Fibroblast of pulmonary artery (primary cell): ENCODE measurements around the gene AAMDC.
"Not testable (repeated sequence)": the region's sequence is repeated elsewhere in the genome, so short reads cannot be mapped to it uniquely, and the experiment has no call there.

ENCODE experiments used
- DNase-seq: peaks from one replicate; pipeline ENCODE4 v3.0.0-alpha.2; 2010; ENCODE audit warnings: low read depth
- H3K4me3 ChIP-seq: replicated peaks from 2 replicates; pipeline ENCODE4 v1.5.1; 2011; ENCODE audit warnings: low read depth, mild to moderate bottlenecking, control low read depth, low read length, moderate library complexity
- TF ChIP-seq, protein P1 (sequence below): IDR thresholded peaks from 2 replicates; pipeline ENCODE4 v1.5.1; 2011; ENCODE audit warnings: mild to moderate bottlenecking, control low read depth, low read length, inconsistent platforms; ENCODE audit errors: missing control alignments

AAMDC gene

DNA sequence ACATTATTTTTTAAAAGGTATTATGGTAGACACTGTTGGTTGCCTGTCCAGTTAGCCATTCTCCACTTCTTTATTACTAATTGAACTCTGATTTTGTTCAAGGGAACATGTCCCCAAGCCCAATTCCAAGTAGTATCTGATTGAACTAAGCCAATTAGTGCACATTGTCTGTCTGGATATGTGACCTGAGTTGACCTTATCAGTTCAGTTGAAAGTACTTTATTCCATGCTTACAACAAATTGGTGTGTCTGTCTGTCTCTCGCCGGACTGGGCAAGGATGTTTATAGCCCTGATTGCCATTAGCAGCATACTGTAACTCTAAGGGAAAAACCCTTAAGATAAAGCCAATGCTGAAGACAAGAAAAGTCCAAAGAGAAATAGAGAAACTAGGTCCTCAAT is 87.9 kb downstream of the AAMDC start:
- DNase-seq: no peak
- TF ChIP-seq, protein P1, sequence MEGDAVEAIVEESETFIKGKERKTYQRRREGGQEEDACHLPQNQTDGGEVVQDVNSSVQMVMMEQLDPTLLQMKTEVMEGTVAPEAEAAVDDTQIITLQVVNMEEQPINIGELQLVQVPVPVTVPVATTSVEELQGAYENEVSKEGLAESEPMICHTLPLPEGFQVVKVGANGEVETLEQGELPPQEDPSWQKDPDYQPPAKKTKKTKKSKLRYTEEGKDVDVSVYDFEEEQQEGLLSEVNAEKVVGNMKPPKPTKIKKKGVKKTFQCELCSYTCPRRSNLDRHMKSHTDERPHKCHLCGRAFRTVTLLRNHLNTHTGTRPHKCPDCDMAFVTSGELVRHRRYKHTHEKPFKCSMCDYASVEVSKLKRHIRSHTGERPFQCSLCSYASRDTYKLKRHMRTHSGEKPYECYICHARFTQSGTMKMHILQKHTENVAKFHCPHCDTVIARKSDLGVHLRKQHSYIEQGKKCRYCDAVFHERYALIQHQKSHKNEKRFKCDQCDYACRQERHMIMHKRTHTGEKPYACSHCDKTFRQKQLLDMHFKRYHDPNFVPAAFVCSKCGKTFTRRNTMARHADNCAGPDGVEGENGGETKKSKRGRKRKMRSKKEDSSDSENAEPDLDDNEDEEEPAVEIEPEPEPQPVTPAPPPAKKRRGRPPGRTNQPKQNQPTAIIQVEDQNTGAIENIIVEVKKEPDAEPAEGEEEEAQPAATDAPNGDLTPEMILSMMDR: no peak
- H3K4me3 ChIP-seq: no peak overlapping the region

DNA sequence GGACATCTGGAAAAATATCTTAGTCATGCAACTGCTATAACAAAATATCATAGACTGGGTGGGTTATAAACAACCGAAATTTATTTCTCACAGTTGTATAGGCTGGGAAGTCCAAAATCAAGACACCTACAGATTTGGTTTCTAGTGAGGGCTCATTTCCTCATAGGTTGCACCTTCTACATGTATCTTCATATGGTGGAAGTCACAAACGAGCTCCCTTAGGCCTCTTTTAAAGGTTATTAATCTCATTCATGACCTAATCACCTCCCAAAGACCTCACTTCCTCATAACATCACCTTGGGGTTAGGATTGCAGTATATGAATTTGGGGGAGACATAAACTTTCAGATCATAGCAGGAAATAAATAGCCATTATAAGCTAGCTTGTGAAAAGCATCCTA is 88.3 kb downstream of the AAMDC start:
- no peak overlapping the region for H3K4me3 ChIP-seq
- TF ChIP-seq, protein P1: no peak
- no peak for DNase-seq

DNA sequence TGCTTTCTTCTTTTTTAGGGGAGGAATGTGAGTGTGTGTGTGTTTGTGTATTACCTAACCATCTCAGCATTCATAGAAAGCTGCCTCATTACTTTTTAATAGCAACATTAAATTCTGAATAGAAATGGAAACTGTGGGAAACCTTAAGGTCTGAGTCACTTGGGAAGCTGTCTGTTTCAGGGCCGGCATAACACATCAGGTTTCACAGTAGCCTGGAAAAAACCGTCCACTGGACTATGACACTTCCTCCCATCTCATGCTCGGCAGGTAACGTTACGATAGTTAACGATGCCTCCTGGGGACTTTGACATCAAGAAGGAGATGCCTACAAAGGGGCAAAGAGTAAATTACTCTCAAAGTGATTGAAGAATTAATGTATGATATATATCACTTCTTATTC is 89.9 kb downstream of the AAMDC start:
- peak; percentile 11 for DNase-seq
- H3K4me3 ChIP-seq: not testable (repeated sequence)

DNA sequence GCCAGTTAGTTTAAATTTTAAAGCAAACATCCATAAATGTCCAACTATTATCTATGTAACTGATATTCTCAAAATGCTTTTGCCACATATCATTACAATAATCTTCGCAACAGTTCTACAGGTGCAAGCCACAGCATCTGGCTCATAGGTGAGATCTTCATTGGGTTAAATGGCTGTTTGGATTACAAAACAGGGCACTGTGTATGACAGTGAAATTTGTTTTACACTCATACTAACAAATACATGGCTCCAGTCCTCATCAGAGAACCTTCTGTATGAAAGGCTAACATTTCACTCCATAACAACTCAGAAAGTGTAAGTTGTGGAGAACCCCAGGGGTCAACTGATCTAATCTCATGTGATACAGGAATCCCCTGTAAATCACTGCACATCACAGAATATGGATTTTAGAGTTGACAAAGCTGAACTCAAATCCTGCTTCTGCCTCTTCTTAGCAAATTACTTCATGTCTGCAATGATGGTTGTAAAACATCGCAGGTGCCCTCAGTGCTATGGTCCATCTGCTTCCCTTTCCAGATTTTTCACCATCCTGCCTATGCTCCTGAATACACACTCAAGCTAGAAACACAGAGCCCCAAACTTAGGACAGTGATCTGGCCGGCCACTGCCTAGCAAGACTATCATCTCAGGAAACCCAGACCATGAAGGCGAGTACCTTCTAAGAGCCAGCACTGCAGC is 92.8 kb downstream of the AAMDC start:
- not testable (repeated sequence) for H3K4me3 ChIP-seq
- peak; percentile 7 for DNase-seq

DNA sequence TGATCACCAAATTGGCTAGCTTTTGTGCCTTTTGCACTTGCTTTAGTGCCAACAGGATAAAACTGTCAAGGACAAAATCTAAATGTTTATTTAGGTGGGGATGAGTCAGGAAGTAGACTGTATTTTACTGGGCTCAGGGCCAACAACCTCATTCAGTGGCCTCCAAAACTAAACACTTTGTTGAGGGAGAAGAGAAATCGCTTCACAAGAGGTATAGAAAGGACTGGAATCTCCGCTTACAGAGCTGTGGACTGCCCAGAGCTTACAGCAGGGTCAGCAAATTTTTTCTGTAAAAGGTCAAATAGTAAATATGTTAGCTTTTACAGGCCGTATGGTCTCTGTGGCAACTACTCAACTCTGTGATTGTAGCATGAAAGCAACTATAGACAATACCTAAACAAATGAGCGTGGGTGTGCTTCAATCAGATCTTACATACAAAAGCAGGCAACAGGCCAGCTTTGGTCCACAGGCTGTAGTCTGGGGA is 93.4 kb downstream of the AAMDC start:
- DNase-seq: peak; percentile 82
- not testable (repeated sequence) for H3K4me3 ChIP-seq

DNA sequence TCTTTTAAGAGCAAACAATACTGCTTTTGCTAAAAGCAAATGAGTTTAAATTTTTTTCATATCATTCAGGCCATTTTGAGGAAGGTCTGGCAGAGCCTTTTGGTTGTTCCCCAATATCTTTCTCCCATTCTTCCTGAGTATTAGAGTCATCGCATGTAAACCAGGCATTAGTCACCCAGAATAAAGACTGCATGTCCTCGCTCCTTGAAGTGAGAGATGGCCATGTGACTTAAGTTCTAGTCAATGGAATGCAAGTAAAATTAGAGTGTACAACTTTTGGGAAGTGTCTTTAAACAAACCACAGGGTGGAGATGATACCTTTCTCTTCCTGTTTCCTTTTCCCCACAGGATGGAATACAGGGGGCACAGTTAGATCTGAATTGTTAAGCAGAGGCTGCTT is 96.8 kb downstream of the AAMDC start:
- not testable (repeated sequence) for H3K4me3 ChIP-seq, DNase-seq
